HG02852 (cell line): ENCODE measurements around the gene PWWP2B.

Experiments
- ATAC-seq: cut with Tn5 transposase; IDR thresholded peaks from one replicate; pipeline ENCODE4 v1.9.1; 2021; ENCODE audit warnings: mild to moderate bottlenecking, moderate library complexity; ENCODE audit not compliant: unreplicated experiment

PWWP2B gene

DNA sequence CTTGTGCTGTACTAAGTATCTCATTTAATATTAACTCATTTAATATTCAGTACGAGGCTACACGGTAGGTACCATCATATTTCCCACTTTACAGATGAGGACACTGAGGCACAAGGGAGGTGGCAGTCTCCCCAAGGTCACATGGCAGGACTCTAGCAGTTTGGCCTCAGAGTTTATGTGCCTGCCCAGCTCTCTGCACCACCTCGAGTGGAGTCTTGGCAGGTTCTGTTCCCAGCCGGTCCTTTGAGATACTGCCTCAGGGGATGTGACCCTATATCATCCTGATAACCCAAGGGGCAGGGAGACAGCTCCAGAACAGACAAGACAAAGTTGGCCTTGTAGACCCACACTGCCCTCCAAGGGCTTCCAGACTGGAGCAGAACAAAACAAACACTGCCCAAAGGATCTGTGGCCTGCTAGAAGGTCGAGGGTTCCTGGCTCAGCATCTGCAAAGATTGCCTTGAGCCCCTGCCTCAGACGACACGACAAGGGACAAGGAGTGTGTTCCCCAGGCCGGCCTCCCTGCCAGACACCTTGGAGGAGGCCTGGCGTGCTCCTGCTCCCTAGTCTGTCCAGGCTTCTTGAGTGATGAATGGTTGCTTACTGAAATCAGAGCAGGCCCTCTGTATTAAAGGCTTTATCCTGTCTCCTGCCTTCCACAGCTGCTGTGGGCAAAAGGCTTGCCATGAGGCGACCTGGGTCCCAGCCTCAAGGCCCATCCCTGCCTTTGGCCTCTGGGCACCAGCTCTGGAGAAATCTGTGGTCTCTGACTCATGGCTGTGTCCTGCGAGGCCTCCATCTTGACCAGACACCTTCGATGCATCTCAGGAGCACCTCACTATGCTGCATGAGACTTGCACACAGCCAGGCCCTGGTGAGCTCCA, 3.9 kb upstream of the PWWP2B start:
- ATAC-seq, result no peak

DNA sequence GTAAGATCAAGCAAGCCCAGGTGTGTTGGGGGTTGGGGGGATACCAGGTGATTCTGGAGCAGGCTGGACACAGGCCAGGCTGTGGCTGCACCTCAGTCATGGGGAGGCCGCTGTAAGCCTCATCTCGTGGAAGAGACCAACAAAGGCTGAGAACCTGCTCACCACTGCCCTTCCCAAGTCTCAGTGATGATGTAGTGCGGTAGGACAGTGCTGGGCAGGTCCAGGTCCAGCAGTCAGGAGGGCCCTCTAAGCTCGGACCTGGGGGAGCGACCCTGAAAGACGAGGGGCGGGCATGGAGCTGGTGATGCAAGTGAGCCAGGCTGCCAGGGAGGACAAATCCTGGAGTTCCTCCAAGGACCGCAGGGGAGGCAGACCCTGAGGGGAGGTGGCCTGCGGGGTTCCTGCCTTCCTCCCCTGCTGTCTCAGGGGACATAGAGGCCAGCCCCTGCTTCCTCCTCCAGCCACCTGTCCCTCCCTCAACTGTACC, 3.3 kb upstream of the PWWP2B start:
- no peak for ATAC-seq

DNA sequence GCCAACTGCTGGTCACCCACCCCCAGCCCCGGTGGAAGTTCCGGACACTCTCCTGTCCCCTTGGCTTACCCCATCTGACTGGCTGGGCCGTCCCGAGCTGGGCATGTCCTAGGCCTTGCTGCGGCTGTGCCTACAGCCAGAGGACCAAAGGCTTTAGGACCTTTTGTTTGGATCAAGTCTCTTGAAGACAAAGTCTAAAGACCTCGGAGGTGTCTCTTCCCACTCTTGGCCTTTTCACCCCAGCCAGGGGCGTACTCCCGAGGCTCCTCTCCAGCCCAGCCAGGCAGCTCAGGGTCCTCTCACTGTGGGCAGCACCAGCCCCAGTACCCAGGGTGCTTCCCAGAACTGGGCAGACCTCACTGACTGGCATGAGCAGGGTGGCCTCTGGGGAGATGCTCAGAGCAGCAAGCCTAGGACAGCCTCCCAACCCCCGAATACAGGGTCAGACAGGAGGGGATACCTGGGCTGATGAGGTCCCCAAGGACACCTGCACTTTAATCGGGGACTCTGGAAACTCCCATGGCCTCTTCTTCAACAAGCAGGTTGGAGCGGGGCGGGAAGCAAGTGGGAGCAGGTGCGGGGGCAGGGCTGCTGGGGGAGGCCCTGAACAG, 2.7 kb upstream of the PWWP2B start:
- ATAC-seq, result no peak

GRCh38 chr10:132394936-132395703, 1.9 kb upstream of the PWWP2B start:
- ATAC-seq, result no peak

GRCh38 chr10:132395704-132396493, 1.1 kb upstream of the PWWP2B start:
- no peak for ATAC-seq

GRCh38 chr10:132396494-132397035, 435 bp upstream of the PWWP2B start:
- no peak for ATAC-seq

DNA sequence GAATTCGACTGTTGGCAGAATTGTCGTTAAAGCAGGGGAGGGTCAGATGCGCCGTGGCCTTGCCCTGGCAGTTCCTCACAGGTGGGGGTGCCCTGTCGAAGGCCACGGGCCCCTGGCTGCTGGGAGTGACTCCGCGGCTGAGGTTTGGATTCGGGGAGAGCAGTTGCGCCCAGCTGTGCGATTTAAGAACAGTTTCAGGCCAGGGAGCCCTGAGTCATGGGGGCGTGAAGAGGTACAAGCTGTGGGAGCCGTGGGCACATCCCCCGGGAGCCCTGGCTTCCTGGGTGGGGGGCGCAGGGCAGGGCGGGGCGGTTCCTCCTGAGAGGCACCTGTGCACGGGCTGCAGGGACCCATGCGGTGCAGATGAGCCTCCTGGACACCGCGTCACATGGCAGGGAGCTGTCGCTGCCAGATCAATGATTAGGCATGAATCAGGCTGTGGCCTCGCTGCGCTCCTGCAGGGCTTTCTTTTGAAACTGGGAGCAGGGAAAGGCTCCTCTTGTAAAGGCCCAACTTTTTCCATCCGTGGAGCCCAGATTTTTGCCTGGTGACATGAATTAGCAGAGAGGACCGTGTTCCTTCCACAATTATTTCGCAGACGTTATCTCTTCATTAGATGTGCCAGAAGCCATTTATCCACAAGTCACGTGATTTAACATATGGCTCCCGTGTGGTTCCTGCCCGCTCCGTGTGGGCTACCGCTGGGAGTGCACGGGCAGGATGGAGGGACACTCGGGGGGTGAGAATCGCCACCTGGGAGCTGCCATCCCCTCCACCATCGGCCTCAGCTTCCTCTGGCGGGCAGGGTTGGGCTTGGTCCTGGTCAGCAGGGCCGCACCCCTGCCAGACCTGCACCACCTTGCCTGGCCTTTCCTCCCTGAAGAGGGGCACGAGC, 918 bp downstream of the PWWP2B start:
- ATAC-seq, result no peak

- no peak for ATAC-seq
Observed at GRCh38 chr10:132398566-132398991, 1.6 kb downstream of the PWWP2B start.

DNA sequence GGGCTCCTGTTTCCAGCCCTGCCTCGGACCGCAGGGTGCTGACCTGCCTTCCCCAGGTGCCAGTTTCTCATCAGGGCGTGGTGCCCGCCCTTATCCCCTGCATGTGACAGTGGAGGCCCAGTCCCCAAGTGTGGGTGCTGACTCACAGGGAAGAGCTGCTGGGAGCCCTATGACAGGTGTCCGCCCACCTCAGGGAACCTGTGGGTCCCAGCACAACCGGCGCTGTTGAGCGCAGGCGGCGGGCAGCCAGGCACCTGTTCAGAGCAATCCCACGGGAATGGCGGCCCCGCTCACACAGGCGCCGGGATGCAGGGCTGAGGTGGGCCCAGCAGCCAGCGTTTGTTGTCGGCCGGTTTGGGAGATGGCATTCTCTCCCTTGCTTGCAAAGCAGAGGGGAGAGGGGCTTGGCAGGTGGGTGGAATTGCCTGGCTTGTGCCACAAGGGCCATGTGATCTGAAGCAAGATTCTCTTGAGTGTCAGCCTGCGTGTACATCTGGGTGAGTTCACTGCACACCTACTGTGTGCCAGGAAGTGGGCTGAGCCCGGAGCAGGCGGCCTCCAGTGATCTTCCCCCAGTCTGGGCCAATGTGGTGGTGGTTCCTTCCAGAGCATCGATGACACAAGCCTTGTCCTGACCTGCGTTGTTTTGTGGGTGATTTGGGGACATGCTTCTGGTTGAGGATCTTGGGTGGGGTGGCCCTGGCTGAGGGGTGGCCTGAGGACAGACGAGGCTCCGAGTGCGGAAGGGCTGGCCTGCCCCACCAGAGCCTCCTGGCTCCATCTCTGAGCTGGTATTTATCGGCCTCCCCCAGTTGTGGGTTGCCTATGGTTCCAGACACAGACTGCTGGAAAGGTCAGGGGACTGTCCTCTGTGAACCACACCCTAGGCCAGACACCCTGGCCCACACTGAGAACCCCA, 2.4 kb downstream of the PWWP2B start:
- no peak for ATAC-seq

DNA sequence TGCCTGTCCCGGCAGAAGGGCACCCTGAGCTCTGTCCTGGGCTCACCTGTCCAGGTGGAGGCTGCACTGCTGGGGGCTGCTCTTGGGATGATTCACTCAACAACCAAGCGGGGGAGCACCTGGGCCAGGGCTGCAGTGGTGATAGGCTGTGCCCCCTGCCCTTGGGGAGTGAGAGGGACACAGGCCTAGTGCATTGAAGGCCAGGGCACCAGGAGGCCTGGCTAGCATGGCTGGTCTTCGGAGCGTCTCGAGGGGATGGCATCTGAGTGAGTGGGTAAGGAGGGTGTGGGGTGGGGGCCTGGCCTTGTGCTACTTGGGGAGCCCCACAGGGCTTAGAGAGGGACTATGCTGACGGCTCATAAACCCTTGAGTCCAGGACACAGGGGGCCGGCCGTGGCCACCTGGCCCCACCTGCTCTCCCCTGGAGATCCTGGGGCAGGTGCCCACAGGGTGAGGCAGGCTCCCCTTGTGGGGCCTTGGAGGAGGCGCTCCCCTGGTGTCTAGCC, 3.1 kb downstream of the PWWP2B start:
- ATAC-seq, result no peak

- no peak for ATAC-seq
Observed at GRCh38 chr10:132400547-132401151, 3.6 kb downstream of the PWWP2B start.

DNA sequence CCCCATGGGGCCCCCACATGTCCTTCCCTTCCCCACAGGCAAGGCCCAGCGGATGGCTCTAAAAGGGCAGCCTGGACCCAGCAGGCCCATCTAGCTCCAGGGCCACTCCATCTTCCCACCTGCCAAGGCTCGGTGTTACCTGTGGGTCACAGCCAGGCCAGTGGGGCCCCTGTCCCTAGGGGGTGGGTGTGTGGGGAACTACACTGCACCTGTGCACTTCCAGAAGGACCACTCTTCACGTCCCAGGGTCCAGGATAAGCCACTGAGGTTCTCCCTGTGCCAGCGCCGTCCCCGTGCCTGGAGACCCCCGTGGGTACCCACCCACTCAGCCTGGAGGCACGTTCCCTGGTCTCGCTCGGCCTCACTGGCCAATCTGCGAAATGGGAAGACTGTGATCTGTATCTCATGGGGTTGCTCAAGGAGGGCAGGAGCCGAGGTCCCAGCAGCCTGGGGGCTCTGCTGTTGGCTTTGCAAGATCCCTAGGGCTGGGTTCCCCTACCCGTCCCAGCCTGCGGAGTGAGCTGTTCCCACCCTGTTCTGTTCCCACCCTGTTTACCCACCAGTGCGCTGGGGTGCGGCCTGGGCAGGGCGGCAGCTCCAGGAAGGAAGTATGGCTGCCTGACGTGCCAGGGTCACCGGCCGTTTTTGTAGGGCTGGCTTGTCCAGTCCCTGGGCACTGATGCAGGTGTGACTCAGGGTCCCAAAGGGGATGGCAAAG, 4.6 kb downstream of the PWWP2B start:
- no peak for ATAC-seq

DNA sequence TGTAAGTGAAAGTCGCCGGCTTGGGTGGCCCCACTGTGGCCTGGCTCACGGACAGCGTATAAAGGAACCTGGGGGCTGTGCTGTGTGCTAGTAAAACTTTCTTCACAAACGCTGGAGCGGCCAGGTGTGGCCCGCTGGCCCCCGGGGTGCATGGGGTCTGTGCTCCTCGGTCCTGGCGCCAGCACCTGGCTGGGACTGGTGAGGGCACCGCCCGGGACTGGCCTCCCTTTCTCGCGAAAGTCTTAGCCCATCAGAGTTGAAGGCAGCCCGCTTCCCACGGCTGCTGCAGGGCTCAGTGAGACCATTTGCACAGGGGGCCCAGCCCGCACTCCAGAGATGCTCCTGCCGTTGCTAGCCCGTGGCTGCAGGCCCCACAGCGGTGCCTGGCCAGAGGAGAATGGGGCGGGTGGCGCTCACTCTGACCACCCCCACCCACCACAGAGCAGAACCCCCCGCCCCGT, 5.8 kb downstream of the PWWP2B start:
- no peak for ATAC-seq

DNA sequence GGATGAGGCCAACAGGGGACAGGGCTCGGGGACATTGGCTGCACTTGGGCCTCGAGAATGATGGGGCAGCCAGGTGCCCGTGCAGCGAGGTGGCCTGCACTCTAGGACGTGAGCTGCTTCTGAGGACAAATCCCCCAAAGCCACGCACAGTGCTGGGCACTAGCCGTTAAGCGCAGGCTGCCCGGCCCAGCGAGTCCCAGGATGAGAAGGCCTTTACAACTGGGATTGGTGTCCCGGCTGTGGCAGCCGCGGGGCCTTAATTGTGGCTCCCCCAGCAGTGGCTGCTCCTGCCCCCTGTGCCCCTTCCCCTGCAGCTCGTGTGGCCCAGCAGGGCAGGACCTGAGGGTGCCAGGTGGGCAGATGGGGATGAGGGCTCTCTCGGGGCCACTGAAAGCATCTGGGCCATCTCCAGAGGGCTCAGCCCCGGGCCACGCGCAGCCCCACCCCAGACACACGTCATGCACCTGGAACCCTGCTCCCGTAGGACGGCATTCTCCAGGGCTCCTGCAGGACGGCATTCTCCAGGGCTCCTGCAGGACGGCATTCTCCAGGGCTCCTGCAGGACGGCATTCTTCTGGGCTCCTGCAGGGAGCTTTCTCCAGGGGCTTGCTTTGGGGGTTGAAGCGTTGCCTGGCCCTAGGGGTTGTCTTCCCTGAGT, 6.6 kb downstream of the PWWP2B start:
- ATAC-seq, result no peak

- ATAC-seq, result no peak
Observed at GRCh38 chr10:132404169-132404880, 7.3 kb downstream of the PWWP2B start.
